GM08714 (cell line): ENCODE results near the gene PRR16.

Source experiments
- H3K4me3 ChIP-seq: fragments of 200-500 bp; sonication (Bioruptor generic); 2 replicates; pipeline ENCODE4 v1.5.1; 2014; ENCODE audit warnings: mild to moderate bottlenecking, low read length, inconsistent platforms
- ZNF274 ChIP-seq: IDR thresholded peaks from 2 replicates; pipeline ENCODE4 v1.6.1; 2012; ENCODE audit warnings: mild to moderate bottlenecking, low read depth, low read length

The PRR16 gene

DNA sequence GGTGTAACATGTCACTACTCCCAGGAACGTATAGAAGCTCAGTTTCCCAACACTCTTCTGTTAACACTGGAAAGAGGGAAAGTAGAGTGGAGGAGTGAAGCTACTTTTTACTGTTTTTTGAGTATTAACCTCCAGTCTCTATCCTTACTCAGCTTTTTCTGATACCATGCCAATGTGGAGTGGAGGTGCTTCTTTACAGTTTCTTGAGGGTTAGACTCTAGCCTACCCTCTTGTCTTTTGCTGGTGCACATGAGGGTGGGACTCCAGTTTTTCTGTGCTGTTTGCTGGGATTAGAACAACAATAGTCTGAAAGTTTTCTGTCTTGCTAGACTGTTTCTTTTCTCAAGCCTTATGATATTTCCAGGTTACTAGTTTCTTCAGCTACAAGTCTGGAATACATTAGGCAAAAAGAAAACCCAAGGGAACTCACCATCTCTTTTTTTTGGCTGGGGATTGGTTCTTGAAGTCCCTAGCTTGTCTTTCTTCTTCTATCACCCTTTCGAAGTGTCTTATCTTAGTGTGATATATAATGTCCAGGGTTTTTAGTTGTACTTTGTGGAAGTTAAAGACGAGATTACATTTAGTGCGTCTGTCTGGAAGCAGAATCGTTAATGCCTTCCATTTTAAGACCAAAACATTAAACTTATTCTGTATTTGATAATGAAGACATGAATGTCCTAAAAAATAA is 35.9 kb downstream of the PRR16 start:
- no peak overlapping the region for H3K4me3 ChIP-seq

DNA sequence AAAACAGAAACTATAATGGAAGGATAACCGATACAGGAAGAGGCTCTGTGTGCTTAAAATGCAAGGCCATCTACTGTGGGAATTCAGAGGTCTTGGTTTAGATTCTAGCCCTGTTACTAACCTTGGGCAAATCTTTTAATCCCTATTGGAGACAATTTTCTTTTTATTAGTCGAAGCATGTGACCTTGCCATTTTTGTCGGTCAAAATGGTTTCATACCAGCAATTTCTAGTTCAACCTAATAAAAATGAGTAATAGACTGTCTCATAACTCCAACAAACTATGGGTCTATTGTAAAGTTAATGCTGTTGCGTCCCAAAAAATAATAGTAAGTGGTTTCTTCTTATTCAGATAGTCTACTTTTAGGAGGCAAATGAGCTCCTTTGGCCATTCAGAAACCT is 38.4 kb downstream of the PRR16 start:
- no peak for TF ChIP-seq ZNF274

More for the DNA sequence above, 35.9 kb downstream of the PRR16 start:
- no peak for TF ChIP-seq ZNF274

DNA sequence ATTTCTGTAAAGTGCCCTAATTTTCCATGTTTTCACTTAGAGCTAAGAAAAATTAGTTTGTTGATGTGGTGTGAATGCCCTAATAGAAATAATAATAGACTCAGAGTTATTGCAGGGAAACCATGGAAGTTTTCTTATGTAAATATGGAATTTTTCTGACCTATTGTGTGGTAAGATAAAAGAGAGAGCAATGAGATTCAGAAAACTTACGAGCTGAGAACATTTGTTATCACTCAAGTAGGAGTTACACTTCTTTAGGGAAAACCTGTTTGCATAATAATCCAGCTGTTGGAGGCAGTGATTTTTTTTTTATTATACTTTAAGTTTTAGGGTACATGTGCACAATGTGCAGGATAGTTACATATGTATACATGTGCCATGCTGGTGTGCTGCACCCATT is 39.2 kb downstream of the PRR16 start:
- no peak overlapping the region for H3K4me3 ChIP-seq
- TF ChIP-seq ZNF274, result no peak

More for the DNA sequence above, 38.4 kb downstream of the PRR16 start:
- H3K4me3 ChIP-seq, result no peak overlapping the region

DNA sequence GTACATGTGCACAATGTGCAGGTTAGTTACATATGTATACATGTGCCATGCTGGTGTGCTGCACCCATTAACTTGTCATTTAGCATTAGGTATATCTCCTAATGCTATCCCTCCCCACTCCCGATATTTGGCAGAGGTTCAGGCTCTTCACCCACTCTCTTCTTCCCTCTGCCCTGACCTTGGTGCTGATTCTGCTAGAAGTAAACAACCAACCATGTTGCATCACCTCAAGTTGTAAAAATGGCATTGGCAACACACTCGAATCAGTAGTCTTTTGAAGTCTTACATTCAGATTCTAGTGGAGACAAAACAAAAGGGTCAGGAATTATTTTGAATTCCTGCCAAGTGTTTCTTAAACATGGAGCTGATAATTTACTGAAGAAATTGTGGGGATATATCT is 40.0 kb downstream of the PRR16 start:
- TF ChIP-seq ZNF274, result no peak
- H3K4me3 ChIP-seq, result no peak overlapping the region

DNA sequence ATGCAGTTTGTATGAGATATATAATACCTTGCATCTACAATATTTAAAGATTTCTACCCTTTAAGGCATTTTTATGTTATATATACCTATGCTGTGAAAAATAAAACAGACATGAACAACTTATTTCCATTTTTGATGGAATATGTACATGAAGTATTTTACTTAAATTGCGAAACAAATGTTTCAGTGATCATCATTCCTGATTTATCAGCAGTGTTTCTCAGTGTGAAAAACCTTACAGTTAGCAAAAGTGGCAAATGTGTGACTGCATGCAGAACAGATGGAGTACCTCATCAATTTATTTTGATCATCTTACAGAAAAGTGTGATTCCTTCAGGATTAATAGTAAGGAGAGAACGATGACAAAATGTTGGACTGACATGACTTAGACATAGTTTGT is 43.1 kb downstream of the PRR16 start:
- TF ChIP-seq ZNF274, result no peak

GRCh38 chr5:120507800-120508463 is 43.8 kb downstream of the PRR16 start:
- no peak overlapping the region for H3K4me3 ChIP-seq
- no peak for TF ChIP-seq ZNF274

More for the DNA sequence above, 43.1 kb downstream of the PRR16 start:
- H3K4me3 ChIP-seq, result no peak overlapping the region

DNA sequence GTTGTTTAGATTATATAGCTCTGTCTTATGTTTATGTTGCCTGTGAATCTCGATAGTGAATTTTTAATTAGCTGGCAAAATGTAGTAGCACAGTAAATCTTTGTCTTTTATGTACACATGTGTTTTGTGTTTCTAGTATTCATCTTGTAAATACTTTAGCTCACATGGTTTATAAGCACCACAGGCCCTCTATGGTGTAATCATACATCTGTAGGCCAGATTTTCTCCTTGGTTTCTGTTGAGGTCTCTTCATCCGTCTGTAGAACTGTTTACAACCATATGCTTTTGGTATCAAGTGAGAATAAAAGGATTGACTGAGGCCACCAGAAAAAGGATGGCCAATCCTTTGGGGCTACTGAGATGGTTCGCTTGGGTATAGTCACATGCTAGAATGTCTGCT is 45.0 kb downstream of the PRR16 start:
- no peak for TF ChIP-seq ZNF274
- no peak overlapping the region for H3K4me3 ChIP-seq

- H3K4me3 ChIP-seq, result no peak overlapping the region
- TF ChIP-seq ZNF274, result no peak
These were observed 46.1 kb downstream of the PRR16 start for GRCh38 chr5:120510098-120510637.

DNA sequence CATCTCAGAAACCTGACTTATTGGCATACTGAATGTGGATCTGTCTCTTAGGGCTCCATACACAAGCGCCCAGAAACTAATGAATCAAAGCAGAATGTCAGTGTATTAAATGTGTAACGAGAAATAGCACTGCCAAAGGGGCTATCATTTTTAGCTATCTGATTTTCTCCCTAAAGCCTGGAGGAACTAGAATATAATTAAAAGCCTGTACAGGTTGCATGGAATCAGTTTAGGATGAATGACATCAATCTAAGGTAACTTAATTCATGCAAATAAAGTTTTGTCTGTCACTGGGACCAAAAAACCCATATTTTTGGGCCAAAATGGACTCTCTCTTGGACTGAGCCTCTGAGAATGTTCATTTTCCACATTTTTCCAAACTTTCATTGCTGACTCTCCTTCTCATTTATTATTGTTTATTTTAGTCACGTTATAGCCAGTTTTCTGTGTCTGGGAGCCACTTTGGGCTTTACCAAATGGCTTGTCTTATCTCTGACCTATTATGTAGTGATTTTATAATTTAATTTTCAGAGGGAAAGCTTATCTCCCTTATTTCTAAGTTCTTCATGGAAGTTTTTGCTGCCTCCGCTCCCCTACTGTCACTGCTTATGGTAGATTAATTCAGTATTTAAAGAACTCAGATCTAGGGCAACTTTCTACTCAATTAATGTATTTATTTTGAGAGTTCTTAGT is 47.0 kb downstream of the PRR16 start:
- no peak for TF ChIP-seq ZNF274
- no peak overlapping the region for H3K4me3 ChIP-seq

DNA sequence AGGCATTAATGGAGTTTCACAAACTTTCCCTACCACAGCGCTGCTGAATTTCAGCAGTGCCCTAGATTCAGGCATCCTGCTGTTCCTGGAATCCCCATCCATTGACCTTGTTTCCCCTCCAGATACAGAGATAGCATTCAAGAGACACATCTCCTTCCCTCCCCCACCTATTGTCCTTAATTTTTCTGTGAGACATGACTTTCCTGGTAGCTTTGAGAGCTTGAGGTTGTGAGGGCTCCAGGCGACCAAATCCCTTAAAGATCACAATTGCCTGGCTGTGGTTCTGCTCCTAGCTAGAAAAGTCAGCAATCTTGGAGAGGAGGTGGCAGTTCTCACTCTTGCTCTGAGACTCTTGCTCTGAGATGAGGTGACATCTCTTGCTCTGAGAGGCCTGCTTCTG is 48.0 kb downstream of the PRR16 start:
- TF ChIP-seq ZNF274, result no peak
- no peak overlapping the region for H3K4me3 ChIP-seq

GRCh38 chr5:120512791-120513650 is 48.9 kb downstream of the PRR16 start:
- H3K4me3 ChIP-seq, result no peak overlapping the region
- no peak for TF ChIP-seq ZNF274

GRCh38 chr5:120516805-120517204 is 52.7 kb downstream of the PRR16 start:
- no peak for TF ChIP-seq ZNF274
- H3K4me3 ChIP-seq, result no peak overlapping the region

GRCh38 chr5:120517607-120518252 is 53.6 kb downstream of the PRR16 start:
- H3K4me3 ChIP-seq, result no peak overlapping the region

More at GRCh38 chr5:120517607-120518252, 53.6 kb downstream of the PRR16 start:
- no peak for TF ChIP-seq ZNF274
